ENCODE measurements around the gene TBC1D3E.
"Not testable (repeated sequence)": the region's sequence is repeated elsewhere in the genome, so short reads cannot be mapped to it uniquely, and the experiment has no call there.

TBC1D3E gene

DNA sequence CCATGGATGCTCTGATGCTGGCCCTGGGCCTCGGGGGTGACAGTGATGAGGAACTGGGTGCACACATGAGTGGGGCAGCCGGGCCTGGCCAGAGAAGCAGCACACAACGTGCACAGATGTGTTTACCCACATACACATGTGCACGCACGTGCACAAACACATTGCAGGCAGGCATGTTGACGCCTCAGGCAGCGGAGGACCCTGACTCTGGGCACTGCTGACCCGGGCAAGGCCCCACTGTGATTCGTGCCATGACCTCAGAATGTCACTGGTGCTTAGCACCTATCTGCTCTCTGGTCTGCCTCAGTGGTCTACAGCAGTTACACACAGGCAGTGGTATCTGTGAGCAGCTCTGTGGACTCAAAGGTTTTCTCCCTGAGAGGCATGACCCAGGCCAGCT is at the start of gene TBC1D3E:
Gene TBC1D3E (plus strand): TSS at position 301 of the 400 bp plus-strand sequence. CDS start 1,545 bp downstream, outside the sequence.
- DNase-seq (ENCODE audit: low spot score): not testable (repeated sequence)

DNA sequence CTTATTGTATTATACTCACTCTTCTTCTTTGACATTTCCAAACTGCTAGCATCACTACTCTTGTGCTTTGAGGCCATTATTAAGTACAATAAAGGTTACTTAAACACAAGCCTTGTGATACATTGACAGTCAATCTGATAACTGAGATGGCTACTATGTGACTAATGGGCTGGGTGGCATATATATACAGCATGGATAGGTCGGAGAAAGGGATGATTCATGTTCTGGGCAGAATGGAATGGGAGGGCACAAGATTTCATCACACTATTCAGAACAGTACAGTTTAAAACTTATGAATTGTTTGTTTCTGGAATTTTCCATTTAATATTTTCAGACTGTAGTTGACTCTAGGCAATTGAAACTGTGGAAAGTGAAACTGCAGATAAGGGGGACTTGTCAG is 40.4 kb upstream of the TBC1D3E start:
- not testable (repeated sequence) for DNase-seq (ENCODE audit: low spot score)

DNA sequence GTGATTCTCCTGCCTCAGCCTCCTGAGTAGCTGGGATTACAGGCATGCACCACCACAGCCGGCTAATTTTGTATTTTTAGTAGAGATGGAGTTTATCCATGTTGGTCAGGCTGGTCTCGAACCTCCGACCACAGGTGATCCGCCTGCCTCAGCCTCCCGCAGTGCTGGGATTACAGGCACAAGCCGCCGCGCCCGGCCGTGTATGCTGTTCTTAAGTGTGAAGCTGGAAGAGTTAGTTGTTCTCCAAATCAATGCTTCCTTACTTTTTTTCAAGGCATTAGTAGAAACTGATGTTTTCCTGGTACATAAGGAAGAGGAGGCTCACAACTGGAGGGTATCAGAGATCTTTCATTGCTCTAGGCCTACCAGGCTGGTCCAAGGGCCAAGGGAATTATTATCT is 39.6 kb upstream of the TBC1D3E start:
- DNase-seq (ENCODE audit: low spot score): not testable (repeated sequence)

DNA sequence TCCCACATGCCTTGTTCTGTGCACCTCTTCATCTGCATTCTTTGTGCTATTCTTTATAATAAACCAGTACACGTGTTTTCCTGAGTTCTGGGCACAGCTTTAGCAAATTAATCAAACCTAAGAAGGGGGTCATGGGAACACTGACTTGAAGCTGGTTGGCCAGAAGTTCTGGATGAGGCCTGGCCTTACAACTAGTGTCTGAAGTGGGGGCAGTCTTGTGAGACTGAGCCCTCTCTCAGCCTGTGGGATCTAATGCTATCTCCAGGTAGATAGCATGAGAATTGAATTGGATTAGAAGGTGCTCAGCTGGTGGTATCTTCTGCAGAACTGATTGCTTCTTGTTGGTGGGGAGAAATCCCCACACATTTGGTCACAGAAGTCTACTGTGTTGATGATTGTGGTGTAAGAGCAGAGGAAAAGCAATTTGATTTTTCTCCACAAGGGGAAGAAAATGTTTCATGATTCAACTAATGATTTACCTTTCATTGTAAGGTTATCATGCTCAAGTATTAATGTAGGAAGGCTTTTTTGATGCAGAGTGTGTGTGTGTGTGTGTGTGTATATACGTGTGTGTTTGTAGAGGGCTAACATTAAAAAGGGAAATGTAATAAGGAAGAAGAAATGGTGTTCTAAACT is 33.6 kb upstream of the TBC1D3E start:
- DNase-seq (ENCODE audit: low spot score): not testable (repeated sequence)

DNA sequence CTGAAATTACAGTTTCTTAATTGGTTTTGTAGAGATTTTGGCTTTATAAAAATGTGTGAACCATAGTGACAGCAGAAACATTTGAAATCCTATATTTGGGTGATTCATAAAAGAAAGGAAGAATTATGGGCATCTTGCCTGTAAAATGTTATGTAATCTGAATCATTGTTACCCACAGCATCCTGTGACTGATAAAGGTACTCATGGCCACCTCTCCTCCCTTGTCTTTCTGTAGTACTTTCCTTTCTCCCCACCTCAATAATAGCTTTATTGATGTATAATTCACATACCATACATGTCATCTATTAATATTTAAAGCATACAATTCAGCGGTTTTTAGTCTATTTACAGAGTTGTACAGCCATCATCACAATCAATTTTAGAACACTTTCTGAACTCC is 28.5 kb upstream of the TBC1D3E start:
- DNase-seq (ENCODE audit: low spot score): not testable (repeated sequence)

DNA sequence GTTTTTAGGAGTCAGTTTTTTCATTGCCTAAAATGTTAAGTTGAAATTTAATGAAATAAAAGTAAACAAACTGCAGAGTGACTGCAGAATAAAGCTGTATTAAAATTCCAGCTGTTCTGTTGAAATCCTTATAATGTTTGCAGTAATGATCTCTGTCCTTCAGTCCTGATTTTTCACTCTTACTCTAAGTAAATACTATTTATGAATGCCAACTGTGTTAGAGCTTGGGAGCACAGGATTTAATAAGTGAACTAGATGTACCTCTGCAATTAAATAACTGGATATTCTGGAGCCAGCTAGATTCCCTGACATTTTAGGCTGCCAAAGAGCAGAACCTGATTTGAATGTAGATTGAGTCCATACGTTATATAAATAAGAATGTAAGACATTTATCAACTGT is 7.9 kb upstream of the TBC1D3E start:
- DNase-seq (ENCODE audit: low spot score): not testable (repeated sequence)

DNA sequence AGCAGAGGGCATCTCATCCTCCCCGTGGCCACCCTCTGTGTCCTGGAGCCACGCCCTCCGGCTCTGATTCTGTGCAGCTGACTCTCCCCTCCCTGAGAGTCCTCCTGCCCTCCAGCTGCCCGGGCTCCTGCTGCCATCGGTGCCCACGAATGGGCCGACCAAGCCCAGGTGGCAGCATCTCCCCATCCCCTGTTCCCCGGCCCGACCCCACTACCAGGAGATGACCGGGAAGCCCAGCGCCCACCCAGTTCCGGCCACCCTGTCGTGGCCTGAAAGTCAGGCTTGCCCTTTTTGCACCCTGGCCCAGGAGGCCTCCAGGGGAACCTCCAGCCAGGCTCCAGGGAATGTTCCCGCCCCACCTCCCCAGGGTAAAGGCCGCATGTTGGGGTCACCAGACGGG is 7.1 kb downstream of the TBC1D3E start:
- DNase-seq (ENCODE audit: low spot score): not testable (repeated sequence)

Data from HuH-7 (cell line).